Liver (tissue), 3 donors: Measurements from ENCODE around the gene RPH3AL.

ENCODE experiments used
- EGR1 ChIP-seq, 2 donors: IDR thresholded peaks; 2 replicates each; pipeline ENCODE4 v1.6.1; 2016 to 2018; ENCODE audit warnings: antibody characterized with exemption in 2 of 2, low read depth in 2 of 2
- GABPA ChIP-seq, 2 donors: IDR thresholded peaks in 1 of 2; conservative IDR thresholded peaks in 1 of 2; 2 replicates each; pipeline ENCODE4 v1.6.1; 2016; ENCODE audit warnings: antibody characterized with exemption in 2 of 2, mild to moderate bottlenecking in 1 of 2, moderate library complexity in 1 of 2
- RAD21 ChIP-seq, 2 donors: IDR thresholded peaks; 2 replicates each; pipeline ENCODE4 v1.6.1; 2016; ENCODE audit warnings: antibody characterized with exemption in 2 of 2, mild to moderate bottlenecking in 2 of 2
- YY1 ChIP-seq: IDR thresholded peaks from 2 replicates; pipeline ENCODE4 v1.6.1; 2016; ENCODE audit warnings: antibody characterized with exemption, mild to moderate bottlenecking
- TF ChIP-seq, protein P1 (sequence below): fragments of 150-350 bp; IDR thresholded peaks from 2 replicates; pipeline ENCODE4 v1.5.1; 2017; ENCODE audit warnings: improper control_type of control experiment, low read depth, low read length; ENCODE audit not compliant: missing input control
- donor health status: healthy.
- donor health status: healthy.

DNA sequence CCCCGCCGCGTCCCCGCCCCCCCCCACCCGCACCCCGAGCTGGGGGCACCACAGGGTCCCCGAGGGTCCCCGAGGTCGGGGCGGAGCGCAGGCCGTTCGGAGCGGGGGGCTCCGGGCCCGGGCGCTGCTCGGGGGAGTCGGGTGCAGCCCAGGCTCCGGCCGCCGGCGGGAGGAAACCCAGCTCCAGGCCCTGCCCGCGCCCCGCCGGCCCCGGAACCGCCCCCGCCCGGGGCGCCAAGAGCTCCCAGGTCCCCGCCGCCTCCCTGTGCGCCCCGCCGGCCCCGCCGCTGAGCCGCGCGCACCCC lies 33.2 kb upstream of the RPH3AL start:
- TF ChIP-seq, protein P1, sequence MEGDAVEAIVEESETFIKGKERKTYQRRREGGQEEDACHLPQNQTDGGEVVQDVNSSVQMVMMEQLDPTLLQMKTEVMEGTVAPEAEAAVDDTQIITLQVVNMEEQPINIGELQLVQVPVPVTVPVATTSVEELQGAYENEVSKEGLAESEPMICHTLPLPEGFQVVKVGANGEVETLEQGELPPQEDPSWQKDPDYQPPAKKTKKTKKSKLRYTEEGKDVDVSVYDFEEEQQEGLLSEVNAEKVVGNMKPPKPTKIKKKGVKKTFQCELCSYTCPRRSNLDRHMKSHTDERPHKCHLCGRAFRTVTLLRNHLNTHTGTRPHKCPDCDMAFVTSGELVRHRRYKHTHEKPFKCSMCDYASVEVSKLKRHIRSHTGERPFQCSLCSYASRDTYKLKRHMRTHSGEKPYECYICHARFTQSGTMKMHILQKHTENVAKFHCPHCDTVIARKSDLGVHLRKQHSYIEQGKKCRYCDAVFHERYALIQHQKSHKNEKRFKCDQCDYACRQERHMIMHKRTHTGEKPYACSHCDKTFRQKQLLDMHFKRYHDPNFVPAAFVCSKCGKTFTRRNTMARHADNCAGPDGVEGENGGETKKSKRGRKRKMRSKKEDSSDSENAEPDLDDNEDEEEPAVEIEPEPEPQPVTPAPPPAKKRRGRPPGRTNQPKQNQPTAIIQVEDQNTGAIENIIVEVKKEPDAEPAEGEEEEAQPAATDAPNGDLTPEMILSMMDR: no peak
- TF ChIP-seq YY1 (no peak), RAD21 (IDR thresholded peaks at IDR 0.05) (no peak), EGR1 (IDR thresholded peaks at IDR 0.05; ENCODE audit: low read depth in 2 of 2) (no peak), GABPA (IDR thresholded peaks at IDR 0.05 in 1 of 2, conservative IDR thresholded peaks at IDR 0.05 in 1 of 2) (no peak)
